Measurements from ENCODE around the gene ZNF497. TPM values are rescaled to one million over a fixed set of nuclear protein-coding genes. Genes with fewer than 3 reads are reported as not detected.

The ZNF497 gene
- total and polyA plus RNA-seq, 12 donors, result 0.14 to 0.73 (median 0.30) TPM; not detected in 1

GRCh38 chr19:58330458-58330857 lies 32.1 kb downstream of the ZNF497 start:
- 60 to 65% methylated on average over 4 of the region's 4 CpGs for WGBS, 2 donors
- Histone ChIP-seq H3K27me3 (no peaks in the 10 kb centered on the region), H3K9me3 (no peaks in the 10 kb centered on the region), H3K36me3 (peaks cover 0 to 11% (median 4%) of the 10 kb centered on the region in 9 donors), H3K27ac (no peak overlapping the region), H3K4me1 (peaks cover 10 to 31% (median 26%) of the 10 kb centered on the region in 9 donors), H3K4me3 (no peak overlapping the region)
- no peak for DNase-seq
- intact Hi-C loops (cut with DNase I), result no loop called here
- ATAC-seq, result no peak
- TF ChIP-seq CTCF (IDR thresholded peaks at IDR 0.05), result no peak

- intact Hi-C loops (cut with DNase I), result loop anchor here in 1 of 10 donors (5.0 kb wide), 1 partner anchor 147 kb away; the partner anchor contains the start of gene ZNF274
- H3K27me3 ChIP-seq, result no peaks in the 10 kb centered on the region
- 53 to 69% methylated on average over 10 of the region's 10 CpGs for WGBS, 2 donors
- peaks cover 0 to 3% (median 0%) of the 10 kb centered on the region in 9 donors for H3K36me3 ChIP-seq
- peaks cover 10 to 33% (median 26%) of the 10 kb centered on the region in 9 donors for H3K4me1 ChIP-seq
- no peak overlapping the region for H3K27ac ChIP-seq
- TF ChIP-seq CTCF (IDR thresholded peaks at IDR 0.05), result peak in 1 of 9 donors; percentile 12
- no peak overlapping the region for H3K4me3 ChIP-seq
- ATAC-seq (no peak), DNase-seq (no peak)
- no peaks in the 10 kb centered on the region for H3K9me3 ChIP-seq
These were observed 33.6 kb downstream of the ZNF497 start for GRCh38 chr19:58328999-58329398.

GRCh38 chr19:58326914-58327726 lies 35.4 kb downstream of the ZNF497 start, which contains the start of gene ZSCAN22:
Gene ZSCAN22, plus strand, starts transcription at chr19:58326994. Its CDS starts 7,809 bp downstream, at chr19:58334803.
- Histone ChIP-seq H3K27ac (peak within 1 kb of the TSS; percentile 81 to 96 (median 92)), H3K9me3 (no peaks in the 10 kb centered on the region), H3K4me3 (peak within 1 kb of the TSS; percentile 52 to 79 (median 71)), H3K36me3 (peaks cover 0 to 8% (median 0%) of the 10 kb centered on the region in 9 donors), H3K27me3 (no peaks in the 10 kb centered on the region), H3K4me1 (peaks cover 10 to 33% (median 26%) of the 10 kb centered on the region in 9 donors)
- intact Hi-C loops (cut with DNase I), result loop anchor here in 2 of 10 donors (2.0 to 5.0 kb wide), 2 partner anchors 60 to 145 kb away; partner anchors contain the start of genes RPS5 (in 1 of the 2) and ZNF274 (in 1 of the 2)
- TF ChIP-seq CTCF (IDR thresholded peaks at IDR 0.05), result no peak
- WGBS, 2 donors, result 0% methylated on average over 62 of the region's 62 CpGs
- DNase-seq (peak; percentile 96 to 98), ATAC-seq (peak; percentile 98 to 99 (median 98))

GRCh38 chr19:58326501-58326913 lies 36.0 kb downstream of the ZNF497 start:
- Histone ChIP-seq H3K9me3 (no peaks in the 10 kb centered on the region), H3K4me1 (peaks cover 10 to 33% (median 26%) of the 10 kb centered on the region in 9 donors), H3K4me3 (peak overlapping the region; percentile 52 to 79 (median 71)), H3K36me3 (peaks cover 0 to 14% (median 0%) of the 10 kb centered on the region in 9 donors), H3K27me3 (no peaks in the 10 kb centered on the region), H3K27ac (peak overlapping the region in 9 of 10 donors; percentile 83 to 96 (median 93))
- peak in 6 of 8 donors; percentile 1 to 63 (median 16) for ATAC-seq
- 3 to 6% methylated on average over 9 of the region's 9 CpGs for WGBS, 2 donors
- DNase-seq, result no peak
- intact Hi-C loops (cut with DNase I), result loop anchor here in 2 of 10 donors (2.0 to 5.0 kb wide), 2 partner anchors 60 to 144 kb away; partner anchors contain the start of genes RPS5 (in 1 of the 2) and ZNF274 (in 1 of the 2)
- TF ChIP-seq CTCF (IDR thresholded peaks at IDR 0.05), result no peak

Data from heart right ventricle (tissue), 16 donors.